Measurements from ENCODE around the gene SMYD3. TPM values are rescaled to one million over a fixed set of nuclear protein-coding genes. Genes with fewer than 3 reads are reported as not detected.
A peak's percentile ranks its signal among the peaks of the same experiment; 100 is the strongest.

SMYD3 gene
- total RNA-seq, 4 donors from 2014 or later = 33.7 to 105 (median 51.4) TPM

DNA sequence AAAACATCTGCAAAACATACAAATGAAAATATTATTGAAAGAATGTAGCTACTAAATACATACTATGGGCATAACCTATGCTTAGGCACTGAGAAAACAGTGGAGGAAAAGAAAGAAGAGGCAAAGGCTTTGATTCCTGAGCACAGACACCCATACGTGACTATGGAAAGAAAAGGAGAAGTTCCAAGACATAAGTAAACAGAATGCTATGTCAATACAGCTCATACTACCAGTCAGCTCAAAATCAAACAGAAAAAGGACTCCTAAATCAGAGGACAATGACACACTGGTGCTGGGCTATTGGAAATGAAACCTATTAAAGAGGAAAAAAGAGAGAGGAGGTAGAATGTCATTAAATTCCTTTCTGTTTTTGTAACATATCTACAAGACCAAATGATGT, 225.4 kb downstream of the SMYD3 start:
- Histone ChIP-seq H3K27me3 (no peaks in the 10 kb centered on the region), H3K27ac (no peak overlapping the region), H3K4me1 (no peaks in the 10 kb centered on the region), H3K9me3 (no peaks in the 10 kb centered on the region), H3K4me3 (replicated peaks in 1 of 3) (no peak overlapping the region), H3K36me3 (no peaks in the 10 kb centered on the region)
- TF ChIP-seq, protein P1, sequence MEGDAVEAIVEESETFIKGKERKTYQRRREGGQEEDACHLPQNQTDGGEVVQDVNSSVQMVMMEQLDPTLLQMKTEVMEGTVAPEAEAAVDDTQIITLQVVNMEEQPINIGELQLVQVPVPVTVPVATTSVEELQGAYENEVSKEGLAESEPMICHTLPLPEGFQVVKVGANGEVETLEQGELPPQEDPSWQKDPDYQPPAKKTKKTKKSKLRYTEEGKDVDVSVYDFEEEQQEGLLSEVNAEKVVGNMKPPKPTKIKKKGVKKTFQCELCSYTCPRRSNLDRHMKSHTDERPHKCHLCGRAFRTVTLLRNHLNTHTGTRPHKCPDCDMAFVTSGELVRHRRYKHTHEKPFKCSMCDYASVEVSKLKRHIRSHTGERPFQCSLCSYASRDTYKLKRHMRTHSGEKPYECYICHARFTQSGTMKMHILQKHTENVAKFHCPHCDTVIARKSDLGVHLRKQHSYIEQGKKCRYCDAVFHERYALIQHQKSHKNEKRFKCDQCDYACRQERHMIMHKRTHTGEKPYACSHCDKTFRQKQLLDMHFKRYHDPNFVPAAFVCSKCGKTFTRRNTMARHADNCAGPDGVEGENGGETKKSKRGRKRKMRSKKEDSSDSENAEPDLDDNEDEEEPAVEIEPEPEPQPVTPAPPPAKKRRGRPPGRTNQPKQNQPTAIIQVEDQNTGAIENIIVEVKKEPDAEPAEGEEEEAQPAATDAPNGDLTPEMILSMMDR (IDR thresholded peaks at IDR 0.05) = no peak
- TF ChIP-seq POLR2A (IDR thresholded peaks at IDR 0.05) = no peak
- no peak for DNase-seq
- intact Hi-C loops (cut with DNase I) = no loop called here
- 87 to 88% methylated on average over 1 of the region's 1 CpG for WGBS, 2 donors

GRCh38 chr1:246281195-246281594, 225.9 kb downstream of the SMYD3 start:
- intact Hi-C loops (cut with DNase I) = no loop called here
- no peak for TF ChIP-seq POLR2A (IDR thresholded peaks at IDR 0.05)
- TF ChIP-seq, protein P1 (IDR thresholded peaks at IDR 0.05) = no peak
- H3K9me3 ChIP-seq = no peaks in the 10 kb centered on the region
- no peaks in the 10 kb centered on the region for H3K36me3 ChIP-seq
- no peak overlapping the region for H3K27ac ChIP-seq
- DNase-seq = no peak
- WGBS, 2 donors = 80 to 88% methylated on average over 4 of the region's 4 CpGs
- no peaks in the 10 kb centered on the region for H3K27me3 ChIP-seq
- H3K4me3 ChIP-seq (replicated peaks in 1 of 3) = no peak overlapping the region
- H3K4me1 ChIP-seq = no peaks in the 10 kb centered on the region

DNA sequence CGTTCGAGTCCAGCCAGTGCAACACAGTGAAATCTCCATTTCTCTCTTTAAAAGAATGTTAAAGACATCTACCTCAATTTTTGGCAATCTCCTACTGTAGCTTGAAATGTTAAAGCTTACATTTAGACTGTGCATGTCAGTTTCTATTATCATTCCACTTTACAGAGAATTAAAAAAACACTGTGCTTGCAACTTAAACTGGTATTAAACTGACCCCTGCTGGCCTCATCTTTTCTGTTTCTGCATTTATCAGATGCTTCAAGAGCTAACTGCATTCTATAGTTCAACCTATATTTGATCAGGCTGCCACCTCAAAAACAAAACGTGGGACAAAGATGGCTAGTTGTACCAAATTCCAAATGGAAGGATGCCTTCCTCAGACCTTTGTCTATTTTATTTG, 226.5 kb downstream of the SMYD3 start:
- TF ChIP-seq, protein P1 (IDR thresholded peaks at IDR 0.05) = peak in 2 of 6 experiments; percentile 30 to 35
- no peak for TF ChIP-seq POLR2A (IDR thresholded peaks at IDR 0.05)
- WGBS, 2 donors = 91 to 95% methylated on average over 3 of the region's 3 CpGs
- Histone ChIP-seq H3K36me3 (no peaks in the 10 kb centered on the region), H3K4me1 (no peaks in the 10 kb centered on the region), H3K4me3 (replicated peaks in 1 of 3) (no peak overlapping the region), H3K9me3 (no peaks in the 10 kb centered on the region), H3K27ac (no peak overlapping the region), H3K27me3 (no peaks in the 10 kb centered on the region)
- DNase-seq = no peak
- intact Hi-C loops (cut with DNase I) = no loop called here

- intact Hi-C loops (cut with DNase I) = no loop called here
- H3K4me3 ChIP-seq (replicated peaks in 1 of 3) = no peak overlapping the region
- no peaks in the 10 kb centered on the region for H3K36me3 ChIP-seq
- TF ChIP-seq, protein P1 (IDR thresholded peaks at IDR 0.05) = no peak
- no peak for TF ChIP-seq POLR2A (IDR thresholded peaks at IDR 0.05)
- no peaks in the 10 kb centered on the region for H3K9me3 ChIP-seq
- 93 to 97% methylated on average over 5 of the region's 5 CpGs for WGBS, 2 donors
- H3K4me1 ChIP-seq = no peaks in the 10 kb centered on the region
- H3K27ac ChIP-seq = no peak overlapping the region
- DNase-seq = no peak
- no peaks in the 10 kb centered on the region for H3K27me3 ChIP-seq
Observed at GRCh38 chr1:246279402-246279801, 227.7 kb downstream of the SMYD3 start.

DNA sequence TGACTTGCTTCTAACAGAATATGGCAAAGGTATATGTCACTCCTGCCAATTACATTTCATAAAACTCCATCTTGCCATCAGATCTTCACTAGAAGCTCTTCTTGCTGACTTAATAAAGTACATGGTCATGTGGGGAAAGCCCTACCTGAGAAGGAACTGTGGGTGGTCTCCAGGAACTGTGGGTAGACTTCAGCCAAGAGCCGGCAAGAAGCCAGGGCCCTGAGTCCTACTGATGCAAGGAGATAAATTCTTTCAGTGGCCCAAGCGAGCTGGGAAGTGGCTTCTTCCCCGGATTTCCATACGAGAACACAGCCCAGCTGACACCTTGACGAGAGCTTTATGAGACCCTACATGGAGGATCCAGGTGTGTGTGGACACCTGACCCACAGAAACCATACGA, 228.7 kb downstream of the SMYD3 start:
- WGBS, 2 donors = 93 to 94% methylated on average over 6 of the region's 6 CpGs
- intact Hi-C loops (cut with DNase I) = no loop called here

More for the DNA sequence above, 228.7 kb downstream of the SMYD3 start:
- DNase-seq = no peak
- no peaks in the 10 kb centered on the region for H3K4me1 ChIP-seq
- H3K4me3 ChIP-seq (replicated peaks in 1 of 3) = no peak overlapping the region
- H3K27ac ChIP-seq = no peak overlapping the region
- no peak for TF ChIP-seq POLR2A (IDR thresholded peaks at IDR 0.05)
- TF ChIP-seq, protein P1 (IDR thresholded peaks at IDR 0.05) = no peak
- H3K36me3 ChIP-seq = no peaks in the 10 kb centered on the region
- no peaks in the 10 kb centered on the region for H3K27me3 ChIP-seq
- no peaks in the 10 kb centered on the region for H3K9me3 ChIP-seq
